Measurements from ENCODE around the gene GGPS1. TPM values are rescaled to one million over a fixed set of nuclear protein-coding genes. Genes with fewer than 3 reads are reported as not detected.
"Not testable (repeated sequence)": the region's sequence is repeated elsewhere in the genome, so short reads cannot be mapped to it uniquely, and the experiment has no call there.

The GGPS1 gene
- total RNA-seq (14.9 and 17.4 TPM in 2 replicates), polyA plus RNA-seq (66.9 and 73.2 TPM in 2 replicates)

DNA sequence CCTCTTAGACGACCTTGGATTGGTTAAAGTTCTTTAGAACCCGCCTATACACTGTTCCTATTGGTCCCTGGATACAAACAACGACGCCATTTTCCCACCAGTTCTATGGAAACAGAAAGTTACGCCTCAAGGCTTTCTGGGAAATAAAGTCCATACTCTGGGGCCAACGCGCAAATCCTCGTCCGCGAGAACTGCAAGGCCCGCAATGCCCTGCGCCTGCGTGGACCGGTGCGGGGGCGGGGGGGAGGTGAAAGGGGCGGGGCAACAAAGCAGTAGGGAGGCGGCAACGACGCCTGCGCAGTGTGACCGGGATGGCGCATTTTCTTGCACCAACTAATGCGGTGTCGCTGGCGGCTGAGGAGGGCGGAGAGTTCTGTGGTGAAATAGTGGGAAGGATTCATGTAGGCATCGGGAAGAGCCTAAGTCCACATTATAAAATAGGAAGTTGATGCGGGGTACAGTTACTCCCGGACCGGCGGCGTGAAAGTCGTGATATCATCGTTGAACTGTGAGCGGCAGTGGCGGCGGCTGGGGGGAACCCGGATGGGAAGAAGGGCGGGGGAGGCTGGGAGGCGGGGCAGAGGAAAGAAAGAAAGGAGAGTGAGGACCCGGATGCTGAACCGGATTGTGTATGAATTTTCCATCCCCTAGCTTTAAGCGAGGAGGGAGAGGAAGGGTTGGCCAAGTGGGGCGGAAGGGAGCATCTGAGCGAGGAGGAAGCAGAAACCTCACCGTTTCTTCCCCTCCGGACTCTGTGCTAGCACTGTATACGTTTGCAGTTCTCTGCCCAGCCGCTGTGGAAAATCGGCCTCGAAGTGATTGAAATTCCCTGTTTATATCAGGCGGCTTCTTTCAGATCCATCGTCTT lies at the start of gene GGPS1:
Gene GGPS1, plus strand, starts transcription at position 300 of the 868 bp plus-strand sequence. CDS start 6,695 bp downstream, outside the sequence.
- Histone ChIP-seq H3K9me3 (ENCODE audit: low read depth) (no peaks in the 10 kb centered on the region), H3K27me3 (no peaks in the 10 kb centered on the region), H3K27ac (peak within 1 kb of the TSS; percentile 96), H3K4me1 (ENCODE audit: low read depth) (peaks cover 35% of the 10 kb centered on the region), H3K4me3 (peak within 1 kb of the TSS; percentile 99), H3K36me3 (no peaks in the 10 kb centered on the region)
- TF ChIP-seq, protein P1, sequence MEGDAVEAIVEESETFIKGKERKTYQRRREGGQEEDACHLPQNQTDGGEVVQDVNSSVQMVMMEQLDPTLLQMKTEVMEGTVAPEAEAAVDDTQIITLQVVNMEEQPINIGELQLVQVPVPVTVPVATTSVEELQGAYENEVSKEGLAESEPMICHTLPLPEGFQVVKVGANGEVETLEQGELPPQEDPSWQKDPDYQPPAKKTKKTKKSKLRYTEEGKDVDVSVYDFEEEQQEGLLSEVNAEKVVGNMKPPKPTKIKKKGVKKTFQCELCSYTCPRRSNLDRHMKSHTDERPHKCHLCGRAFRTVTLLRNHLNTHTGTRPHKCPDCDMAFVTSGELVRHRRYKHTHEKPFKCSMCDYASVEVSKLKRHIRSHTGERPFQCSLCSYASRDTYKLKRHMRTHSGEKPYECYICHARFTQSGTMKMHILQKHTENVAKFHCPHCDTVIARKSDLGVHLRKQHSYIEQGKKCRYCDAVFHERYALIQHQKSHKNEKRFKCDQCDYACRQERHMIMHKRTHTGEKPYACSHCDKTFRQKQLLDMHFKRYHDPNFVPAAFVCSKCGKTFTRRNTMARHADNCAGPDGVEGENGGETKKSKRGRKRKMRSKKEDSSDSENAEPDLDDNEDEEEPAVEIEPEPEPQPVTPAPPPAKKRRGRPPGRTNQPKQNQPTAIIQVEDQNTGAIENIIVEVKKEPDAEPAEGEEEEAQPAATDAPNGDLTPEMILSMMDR (IDR thresholded peaks at IDR 0.05; ENCODE audit: low read depth, low read length) = no peak
- DNase-seq (ENCODE audit: low read depth in 1 of 2, low spot score in 1 of 2) = peak; percentile 99 to 100

GRCh38 chr1:235278915-235279292 lies 49.5 kb upstream of the GGPS1 start:
- Histone ChIP-seq H3K27ac (peak overlapping the region; percentile 30), H3K9me3 (ENCODE audit: low read depth) (no peaks in the 10 kb centered on the region), H3K27me3 (no peaks in the 10 kb centered on the region), H3K4me3 (no peak overlapping the region), H3K4me1 (ENCODE audit: low read depth) (peaks cover 7% of the 10 kb centered on the region), H3K36me3 (no peaks in the 10 kb centered on the region)
- no peak for DNase-seq (ENCODE audit: low read depth in 1 of 2, low spot score in 1 of 2)
- TF ChIP-seq, protein P1 (IDR thresholded peaks at IDR 0.05; ENCODE audit: low read depth, low read length) = no peak

- Histone ChIP-seq H3K36me3 (no peaks in the 10 kb centered on the region), H3K27me3 (no peaks in the 10 kb centered on the region), H3K9me3 (ENCODE audit: low read depth) (no peaks in the 10 kb centered on the region), H3K4me1 (ENCODE audit: low read depth) (peaks cover 7% of the 10 kb centered on the region), H3K27ac (peak overlapping the region; percentile 30), H3K4me3 (no peak overlapping the region)
- DNase-seq (ENCODE audit: low read depth in 1 of 2, low spot score in 1 of 2) = peak in 1 of 2 donors; percentile 10
- TF ChIP-seq, protein P1 (IDR thresholded peaks at IDR 0.05; ENCODE audit: low read depth, low read length) = no peak
Measured at GRCh38 chr1:235279694-235280093, 48.7 kb upstream of the GGPS1 start.

DNA sequence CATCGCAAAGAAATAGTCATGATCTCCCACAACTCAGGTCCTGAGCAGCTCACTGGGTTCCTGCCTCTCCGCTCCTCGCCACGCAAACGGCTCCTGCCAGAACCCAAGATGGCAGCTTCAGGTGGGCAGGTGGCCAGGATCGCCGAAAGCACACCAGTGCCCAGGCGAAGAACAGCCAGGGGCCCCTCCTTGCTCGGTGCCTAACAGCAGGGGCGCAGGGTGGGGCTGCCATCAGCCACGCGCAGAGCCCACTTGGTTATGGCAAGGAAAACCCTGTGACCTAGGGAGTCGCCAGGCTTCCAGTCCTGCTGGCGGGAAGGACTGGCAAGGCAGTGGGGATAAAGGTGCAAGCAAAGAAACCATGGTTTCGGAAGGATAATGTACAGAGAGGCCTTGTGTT lies 47.9 kb upstream of the GGPS1 start:
- no peak for DNase-seq (ENCODE audit: low read depth in 1 of 2, low spot score in 1 of 2)
- Histone ChIP-seq H3K4me3 (no peak overlapping the region), H3K9me3 (ENCODE audit: low read depth) (no peaks in the 10 kb centered on the region), H3K36me3 (no peaks in the 10 kb centered on the region), H3K27me3 (no peaks in the 10 kb centered on the region), H3K27ac (no peak overlapping the region), H3K4me1 (ENCODE audit: low read depth) (peaks cover 7% of the 10 kb centered on the region)
- TF ChIP-seq, protein P1 (IDR thresholded peaks at IDR 0.05; ENCODE audit: low read depth, low read length) = no peak

DNA sequence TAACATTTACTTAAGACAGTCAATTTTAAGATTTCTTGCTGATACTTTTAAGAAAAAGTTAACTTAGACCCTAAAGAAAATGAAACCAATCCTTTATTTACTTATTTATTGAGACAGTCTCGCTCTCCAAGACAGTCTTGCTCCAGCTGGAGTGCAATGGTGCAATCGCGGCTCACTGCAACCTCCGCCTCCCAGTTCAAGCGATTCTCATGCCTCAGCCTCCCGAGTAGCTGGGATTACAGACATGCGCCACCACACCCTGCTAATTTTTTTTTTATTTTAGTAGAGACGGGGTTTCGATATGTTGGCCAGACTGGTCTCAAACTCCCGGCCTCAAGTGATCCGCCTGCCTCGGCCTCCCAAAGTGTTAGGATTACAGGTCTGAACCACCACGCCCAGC lies 44.7 kb upstream of the GGPS1 start:
- not testable (repeated sequence) for DNase-seq (ENCODE audit: low read depth in 1 of 2, low spot score in 1 of 2); H3K27ac ChIP-seq; H3K4me1 ChIP-seq (ENCODE audit: low read depth); H3K36me3 ChIP-seq; H3K4me3 ChIP-seq; H3K9me3 ChIP-seq (ENCODE audit: low read depth); H3K27me3 ChIP-seq

GRCh38 chr1:235284231-235284769 lies 44.1 kb upstream of the GGPS1 start:
- Histone ChIP-seq H3K36me3 (no peaks in the 10 kb centered on the region), H3K9me3 (ENCODE audit: low read depth) (no peaks in the 10 kb centered on the region), H3K4me3 (no peak overlapping the region), H3K27me3 (no peaks in the 10 kb centered on the region), H3K27ac (no peak overlapping the region), H3K4me1 (ENCODE audit: low read depth) (peaks cover 6% of the 10 kb centered on the region)
- TF ChIP-seq, protein P1 (IDR thresholded peaks at IDR 0.05; ENCODE audit: low read depth, low read length) = no peak
- no peak for DNase-seq (ENCODE audit: low read depth in 1 of 2, low spot score in 1 of 2)

All from cardiac muscle cell (in vitro differentiated cells and primary cell).